Caco-2 (cell line): ENCODE measurements around the gene NCEH1. TPM values are rescaled to one million over a fixed set of nuclear protein-coding genes. Genes with fewer than 3 reads are reported as not detected.

Experiments used
- BruUV-seq: library from RNA; stranded (reverse); fragments of 400-500 nt; replicated peaks from 2 replicates; lab custom pipeline; 2021; lab: Mats Ljungman, UMichigan
- CTCF ChIA-PET: fragments of 300-600 bp; sonication (Branson Sonifier 250); formaldehyde crosslinking; loops from one replicate; lab custom pipeline; 2022; ENCODE audit warnings: antibody characterized with exemption; lab: Charles Lee
- POLR2A ChIA-PET: fragments of 300-600 bp; sonication (Branson Sonifier 250); formaldehyde crosslinking; loops from one replicate; lab custom pipeline; 2022; ENCODE audit warnings: antibody characterized with exemption; lab: Charles Lee
- DNase-seq, 2 experiments: peaks; one replicate each; pipeline versions ENCODE4 v3.0.0 to v3.0.0-alpha.2; 2020 to 2022
- H3K27me3 ChIP-seq: replicated peaks from 2 replicates; pipeline ENCODE4 v1.6.0; 2011; ENCODE audit warnings: low read length; ENCODE audit not compliant: control insufficient read depth, insufficient read depth
- H3K36me3 ChIP-seq: 2 replicates; pipeline ENCODE4 v1.5.1; 2011; ENCODE audit warnings: low read length; ENCODE audit not compliant: control insufficient read depth, insufficient read depth
- H3K4me1 ChIP-seq: fragments of 250-450 bp; sonication (Bioruptor Pico); 2 replicates; pipeline ENCODE4 v1.5.1; 2020; ENCODE audit warnings: mild to moderate bottlenecking
- H3K4me3 ChIP-seq: 2 replicates; pipeline ENCODE4 v1.5.1; 2011; ENCODE audit warnings: low read depth, mild to moderate bottlenecking, control low read depth, low read length
- H3K9me3 ChIP-seq: fragments of 250-450 bp; sonication (Bioruptor Pico); 2 replicates; pipeline ENCODE4 v1.5.1; 2020; ENCODE audit warnings: mild to moderate bottlenecking, moderate library complexity
- H3K27ac Mint-ChIP-seq: one replicate; pipeline ENCODE4 v1.8.0; 2022; ENCODE audit warnings: mixed read lengths; ENCODE audit not compliant: unreplicated experiment
- H3K27me3 Mint-ChIP-seq: one replicate; pipeline ENCODE4 v1.8.0; 2022; ENCODE audit warnings: mixed read lengths; ENCODE audit not compliant: insufficient read depth, unreplicated experiment
- H3K36me3 Mint-ChIP-seq: one replicate; pipeline ENCODE4 v1.8.0; 2022; ENCODE audit warnings: mild to moderate bottlenecking, mixed read lengths; ENCODE audit not compliant: insufficient read depth, unreplicated experiment
- H3K4me1 Mint-ChIP-seq: one replicate; pipeline ENCODE4 v1.8.0; 2022; ENCODE audit warnings: low read depth, mixed read lengths; ENCODE audit not compliant: unreplicated experiment
- H3K4me3 Mint-ChIP-seq: one replicate; pipeline ENCODE4 v1.8.0; 2022; ENCODE audit warnings: mild to moderate bottlenecking, moderate library complexity, mixed read lengths; ENCODE audit not compliant: unreplicated experiment
- H3K9me3 Mint-ChIP-seq: one replicate; pipeline ENCODE4 v1.8.0; 2022; ENCODE audit warnings: mixed read lengths; ENCODE audit not compliant: unreplicated experiment
- intact Hi-C: fragments of 100-400 bp; cut with micrococcal nuclease; formaldehyde crosslinking; loops from one replicate; pipeline ENCODE4 v1.10.0; 2022; ENCODE audit not compliant: unreplicated experiment
- total RNA-seq: library from RNA; stranded (reverse); gene quantifications from 2 replicates; pipeline ENCODE4 v1.2.3, GENCODE V29; 2022
- TF ChIP-seq, protein P1 (sequence below), 2 experiments: fragments of 200-600 bp in 1 of 2; IDR thresholded peaks; 1 replicate in 1 of 2; 2 replicates in 1 of 2; pipeline versions ENCODE4 v1.5.1 to v1.8.0; 2011 to 2022; ENCODE audit warnings: antibody characterized with exemption in 1 of 2, control low read depth in 1 of 2, inconsistent platforms in 1 of 2, low read depth in 1 of 2, low read length in 1 of 2, mild to moderate bottlenecking in 1 of 2, moderate library complexity in 1 of 2; ENCODE audit not compliant: insufficient read depth in 1 of 2, severe bottlenecking in 1 of 2, unreplicated experiment in 1 of 2

Gene NCEH1
- total RNA-seq, 1 experiment from 2014 or later, result 10.1 TPM

DNA sequence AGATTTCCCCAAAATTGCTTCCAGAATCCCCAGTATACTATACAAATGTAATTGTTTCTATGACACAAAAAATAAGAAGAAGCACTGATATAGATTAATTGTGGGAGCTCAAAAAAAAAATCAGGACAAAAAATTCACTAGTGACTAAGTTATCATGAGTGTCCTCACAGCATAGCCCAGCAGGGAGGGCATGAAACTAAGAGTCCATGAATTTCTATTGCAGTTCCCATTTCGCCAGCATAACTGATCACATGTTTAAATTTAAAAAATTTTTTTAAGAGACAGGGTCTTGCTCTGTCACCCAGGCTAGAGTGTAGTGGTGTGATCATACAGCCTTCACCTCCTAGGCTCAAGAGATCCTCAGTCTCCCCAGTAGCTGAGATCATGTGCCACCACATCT is 10.6 kb downstream of the NCEH1 start:
- no peak overlapping the region for H3K4me3 ChIP-seq
- H3K27ac Mint-ChIP-seq, result no peak overlapping the region
- no peaks in the 10 kb centered on the region for H3K9me3 ChIP-seq
- H3K9me3 Mint-ChIP-seq, result no peaks in the 10 kb centered on the region
- POLR2A ChIA-PET, result no interaction called here
- peaks cover 23% of the 10 kb centered on the region for H3K4me1 Mint-ChIP-seq
- TF ChIP-seq, protein P1, sequence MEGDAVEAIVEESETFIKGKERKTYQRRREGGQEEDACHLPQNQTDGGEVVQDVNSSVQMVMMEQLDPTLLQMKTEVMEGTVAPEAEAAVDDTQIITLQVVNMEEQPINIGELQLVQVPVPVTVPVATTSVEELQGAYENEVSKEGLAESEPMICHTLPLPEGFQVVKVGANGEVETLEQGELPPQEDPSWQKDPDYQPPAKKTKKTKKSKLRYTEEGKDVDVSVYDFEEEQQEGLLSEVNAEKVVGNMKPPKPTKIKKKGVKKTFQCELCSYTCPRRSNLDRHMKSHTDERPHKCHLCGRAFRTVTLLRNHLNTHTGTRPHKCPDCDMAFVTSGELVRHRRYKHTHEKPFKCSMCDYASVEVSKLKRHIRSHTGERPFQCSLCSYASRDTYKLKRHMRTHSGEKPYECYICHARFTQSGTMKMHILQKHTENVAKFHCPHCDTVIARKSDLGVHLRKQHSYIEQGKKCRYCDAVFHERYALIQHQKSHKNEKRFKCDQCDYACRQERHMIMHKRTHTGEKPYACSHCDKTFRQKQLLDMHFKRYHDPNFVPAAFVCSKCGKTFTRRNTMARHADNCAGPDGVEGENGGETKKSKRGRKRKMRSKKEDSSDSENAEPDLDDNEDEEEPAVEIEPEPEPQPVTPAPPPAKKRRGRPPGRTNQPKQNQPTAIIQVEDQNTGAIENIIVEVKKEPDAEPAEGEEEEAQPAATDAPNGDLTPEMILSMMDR (IDR thresholded peaks at IDR 0.05; ENCODE audit: insufficient read depth in 1 of 2, low read depth in 1 of 2, low read length in 1 of 2, severe bottlenecking in 1 of 2, unreplicated experiment in 1 of 2), result no peak
- no peaks in the 10 kb centered on the region for H3K36me3 Mint-ChIP-seq
- H3K27me3 ChIP-seq, result no peaks in the 10 kb centered on the region
- no peak for DNase-seq
- BruUV-seq, result no TSS peak
- no peaks in the 10 kb centered on the region for H3K36me3 ChIP-seq
- no peaks in the 10 kb centered on the region for H3K27me3 Mint-ChIP-seq
- CTCF ChIA-PET, result no interaction called here
- no peak overlapping the region for H3K4me3 Mint-ChIP-seq
- intact Hi-C loops, result no loop called here
- H3K4me1 ChIP-seq, result peaks cover 28% of the 10 kb centered on the region

DNA sequence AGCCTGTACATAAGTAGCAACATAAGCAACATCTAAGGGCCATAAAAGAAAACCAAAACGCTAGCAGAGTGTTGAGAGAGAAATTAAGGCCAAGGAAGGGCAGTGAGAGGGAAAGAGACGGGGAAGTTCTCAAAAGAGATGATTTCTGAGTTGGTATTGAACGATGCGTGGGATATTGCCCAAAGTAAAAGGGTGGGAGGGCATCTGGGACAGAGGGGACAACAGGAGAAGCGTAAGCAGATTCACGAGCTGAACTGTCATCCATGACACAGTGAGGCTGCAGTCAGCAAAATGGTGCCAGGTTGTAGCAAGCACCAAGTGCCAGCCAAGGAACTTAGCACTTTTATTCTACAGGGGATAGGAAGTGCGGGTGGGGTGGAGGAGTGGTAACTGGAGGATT is 11.8 kb downstream of the NCEH1 start:
- H3K4me1 Mint-ChIP-seq, result peaks cover 15% of the 10 kb centered on the region
- DNase-seq, result no peak
- TF ChIP-seq, protein P1 (IDR thresholded peaks at IDR 0.05; ENCODE audit: insufficient read depth in 1 of 2, low read depth in 1 of 2, low read length in 1 of 2, severe bottlenecking in 1 of 2, unreplicated experiment in 1 of 2), result no peak
- Histone ChIP-seq H3K9me3 (no peaks in the 10 kb centered on the region), H3K36me3 (no peaks in the 10 kb centered on the region), H3K27me3 (no peaks in the 10 kb centered on the region), H3K4me1 (peaks cover 25% of the 10 kb centered on the region), H3K4me3 (no peak overlapping the region)
- no peak overlapping the region for H3K27ac Mint-ChIP-seq
- peaks cover 4% of the 10 kb centered on the region for H3K36me3 Mint-ChIP-seq
- no peaks in the 10 kb centered on the region for H3K9me3 Mint-ChIP-seq
- no TSS peak for BruUV-seq
- no peaks in the 10 kb centered on the region for H3K27me3 Mint-ChIP-seq
- no peak overlapping the region for H3K4me3 Mint-ChIP-seq
- ChIA-PET POLR2A (no interaction called here), CTCF (no interaction called here)
- intact Hi-C loops, result no loop called here

DNA sequence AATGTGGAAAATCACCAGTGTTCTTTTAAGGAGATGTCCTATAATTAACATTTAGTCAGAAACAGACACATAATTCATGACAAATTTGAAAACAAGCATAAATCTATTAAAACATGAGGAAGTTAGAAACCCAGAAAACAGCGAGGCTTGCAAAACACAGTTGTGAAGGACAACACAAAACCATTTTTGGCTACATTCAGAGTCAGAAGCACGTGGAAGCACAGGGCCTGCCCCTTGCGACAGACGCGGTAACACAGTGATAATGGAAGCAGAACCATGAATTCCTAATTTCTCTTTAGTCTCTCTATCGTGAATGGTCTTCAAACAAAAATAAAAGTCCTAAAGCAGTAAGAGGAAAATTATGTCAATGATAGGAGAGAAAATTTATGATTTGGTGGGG is 12.2 kb downstream of the NCEH1 start:
- POLR2A ChIA-PET, result no interaction called here
- TF ChIP-seq, protein P1 (IDR thresholded peaks at IDR 0.05; ENCODE audit: insufficient read depth in 1 of 2, low read depth in 1 of 2, low read length in 1 of 2, severe bottlenecking in 1 of 2, unreplicated experiment in 1 of 2), result no peak
- Mint-ChIP-seq H3K36me3 (peaks cover 4% of the 10 kb centered on the region), H3K27ac (no peak overlapping the region), H3K27me3 (no peaks in the 10 kb centered on the region), H3K4me1 (peaks cover 15% of the 10 kb centered on the region), H3K4me3 (no peak overlapping the region), H3K9me3 (no peaks in the 10 kb centered on the region)
- CTCF ChIA-PET, result no interaction called here
- no TSS peak for BruUV-seq
- Histone ChIP-seq H3K36me3 (no peaks in the 10 kb centered on the region), H3K9me3 (no peaks in the 10 kb centered on the region), H3K4me1 (peaks cover 25% of the 10 kb centered on the region), H3K4me3 (no peak overlapping the region), H3K27me3 (no peaks in the 10 kb centered on the region)
- intact Hi-C loops, result no loop called here
- no peak for DNase-seq
